ENCODE results near the gene ZEB1.

DNA sequence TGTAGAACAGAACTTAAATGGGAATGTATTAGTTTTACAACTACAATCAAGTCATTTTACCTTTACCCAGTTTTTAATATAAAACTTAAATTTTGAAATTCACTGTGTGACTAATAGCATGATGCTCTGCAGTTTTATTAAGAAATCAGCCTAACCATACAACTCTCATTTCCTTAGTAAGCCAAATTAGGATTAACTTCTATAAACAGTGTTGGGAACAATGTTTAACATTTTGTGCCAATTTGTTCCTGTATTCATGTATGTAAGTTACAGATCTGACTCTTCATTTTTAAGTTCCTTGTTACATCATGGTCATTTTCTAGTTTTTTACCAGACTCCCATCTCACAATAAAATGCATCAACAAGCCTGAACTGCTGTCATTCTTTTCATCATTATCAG lies 209.8 kb downstream of the ZEB1 start:
- TF ChIP-seq, protein P1, sequence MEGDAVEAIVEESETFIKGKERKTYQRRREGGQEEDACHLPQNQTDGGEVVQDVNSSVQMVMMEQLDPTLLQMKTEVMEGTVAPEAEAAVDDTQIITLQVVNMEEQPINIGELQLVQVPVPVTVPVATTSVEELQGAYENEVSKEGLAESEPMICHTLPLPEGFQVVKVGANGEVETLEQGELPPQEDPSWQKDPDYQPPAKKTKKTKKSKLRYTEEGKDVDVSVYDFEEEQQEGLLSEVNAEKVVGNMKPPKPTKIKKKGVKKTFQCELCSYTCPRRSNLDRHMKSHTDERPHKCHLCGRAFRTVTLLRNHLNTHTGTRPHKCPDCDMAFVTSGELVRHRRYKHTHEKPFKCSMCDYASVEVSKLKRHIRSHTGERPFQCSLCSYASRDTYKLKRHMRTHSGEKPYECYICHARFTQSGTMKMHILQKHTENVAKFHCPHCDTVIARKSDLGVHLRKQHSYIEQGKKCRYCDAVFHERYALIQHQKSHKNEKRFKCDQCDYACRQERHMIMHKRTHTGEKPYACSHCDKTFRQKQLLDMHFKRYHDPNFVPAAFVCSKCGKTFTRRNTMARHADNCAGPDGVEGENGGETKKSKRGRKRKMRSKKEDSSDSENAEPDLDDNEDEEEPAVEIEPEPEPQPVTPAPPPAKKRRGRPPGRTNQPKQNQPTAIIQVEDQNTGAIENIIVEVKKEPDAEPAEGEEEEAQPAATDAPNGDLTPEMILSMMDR (IDR thresholded peaks at IDR 0.05; ENCODE audit: low read length) = no peak
- no peak for TF ChIP-seq EZH2 (optimal IDR thresholded peaks at IDR 0.05; ENCODE audit: low read depth, low read length)
